Stimulated activated CD4-positive, alpha-beta T cell treated with anti-CD3 and anti-CD28 coated beads, Interleukin-2, amount 100 ng/mL, for 24 hours (primary cell): ENCODE measurements around the gene KCNC1.

Experiments
- DNase-seq, 2 donors: peaks; one replicate each; pipeline ENCODE4 v3.0.0-alpha.2; 2020

The KCNC1 gene

GRCh38 chr11:17739945-17740338 lies 5.4 kb downstream of the KCNC1 start:
- no peak for DNase-seq

- no peak for DNase-seq
These were observed 6.2 kb downstream of the KCNC1 start for GRCh38 chr11:17740649-17741235.

GRCh38 chr11:17741487-17741886 lies 6.9 kb downstream of the KCNC1 start:
- DNase-seq = no peak

GRCh38 chr11:17742019-17742418 lies 7.4 kb downstream of the KCNC1 start:
- DNase-seq = no peak

GRCh38 chr11:17743026-17743807 lies 8.6 kb downstream of the KCNC1 start:
- DNase-seq = no peak

- DNase-seq = no peak
These were observed 9.2 kb downstream of the KCNC1 start for GRCh38 chr11:17743808-17744119.

GRCh38 chr11:17744151-17744940 lies 9.8 kb downstream of the KCNC1 start:
- DNase-seq = no peak

GRCh38 chr11:17745023-17745772 lies 10.6 kb downstream of the KCNC1 start:
- no peak for DNase-seq

GRCh38 chr11:17746096-17746495 lies 11.5 kb downstream of the KCNC1 start:
- no peak for DNase-seq

GRCh38 chr11:17747131-17747955 lies 12.8 kb downstream of the KCNC1 start:
- no peak for DNase-seq

GRCh38 chr11:17748044-17748443 lies 13.5 kb downstream of the KCNC1 start:
- DNase-seq = no peak

GRCh38 chr11:17748761-17749721 lies 14.5 kb downstream of the KCNC1 start:
- no peak for DNase-seq

GRCh38 chr11:17750013-17750800 lies 15.6 kb downstream of the KCNC1 start:
- DNase-seq = no peak

- DNase-seq = no peak
These were observed 16.2 kb downstream of the KCNC1 start for GRCh38 chr11:17750801-17751165.

GRCh38 chr11:17751558-17751957 lies 17.0 kb downstream of the KCNC1 start:
- no peak for DNase-seq

- no peak for DNase-seq
These were observed 17.6 kb downstream of the KCNC1 start for GRCh38 chr11:17752144-17752543.

GRCh38 chr11:17753153-17753552 lies 18.6 kb downstream of the KCNC1 start:
- DNase-seq = no peak

GRCh38 chr11:17753641-17754040 lies 19.1 kb downstream of the KCNC1 start:
- DNase-seq = no peak

GRCh38 chr11:17755891-17756290 lies 21.3 kb downstream of the KCNC1 start:
- DNase-seq = no peak
